ENCODE data around the gene FAM219A. TPM values are rescaled to one million over a fixed set of nuclear protein-coding genes. Genes with fewer than 3 reads are reported as not detected.
"Not testable (repeated sequence)": the region's sequence is repeated elsewhere in the genome, so short reads cannot be mapped to it uniquely, and the experiment has no call there.

FAM219A gene
- polyA plus RNA-seq, 2 donors, result 4.2 TPM

DNA sequence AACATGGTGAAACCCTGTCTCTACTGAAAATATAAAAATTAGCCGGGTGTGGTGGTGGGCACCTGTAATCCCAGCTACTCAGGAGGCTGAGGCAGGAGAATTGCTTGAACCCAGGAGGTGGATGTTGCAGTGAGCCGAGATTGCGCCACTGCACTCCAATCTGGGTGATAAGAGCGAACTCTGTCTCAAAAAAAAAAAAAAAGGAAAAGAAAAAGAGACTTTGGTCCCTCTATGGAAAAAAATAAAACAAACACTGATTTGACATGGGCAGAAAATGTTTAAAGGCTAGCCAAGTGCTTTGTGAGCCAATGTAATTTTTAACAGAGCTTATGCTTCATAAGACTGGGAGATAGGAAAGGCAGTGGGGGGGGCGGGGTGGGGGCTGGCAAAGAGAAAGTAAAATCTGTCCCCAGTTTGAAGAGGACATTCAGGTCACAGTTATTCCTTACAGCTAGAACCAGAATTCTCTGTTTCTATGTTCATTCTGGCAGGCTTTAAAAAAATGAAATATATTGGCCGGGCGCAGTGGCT is 106.2 kb downstream of the FAM219A start:
- H3K4me1 ChIP-seq (ENCODE audit: control insufficient read depth in 2 of 2, insufficient read depth in 2 of 2, low read length in 1 of 2); H3K9me3 ChIP-seq (ENCODE audit: control insufficient read depth in 2 of 2, insufficient read depth in 1 of 2, low read depth in 1 of 2, low read length in 1 of 2); H3K4me3 ChIP-seq (ENCODE audit: low read depth in 1 of 2, low read length in 2 of 2); H3K27ac ChIP-seq (ENCODE audit: low read depth in 2 of 2, low read length in 1 of 2); H3K36me3 ChIP-seq (ENCODE audit: control insufficient read depth in 2 of 2, insufficient read depth in 2 of 2, low read length in 1 of 2); H3K27me3 ChIP-seq (ENCODE audit: control insufficient read depth in 1 of 2, insufficient read depth in 2 of 2, low read length in 2 of 2): not testable (repeated sequence)
- WGBS, 2 donors, result 76 to 92% methylated on average over 7 of the region's 7 CpGs

DNA sequence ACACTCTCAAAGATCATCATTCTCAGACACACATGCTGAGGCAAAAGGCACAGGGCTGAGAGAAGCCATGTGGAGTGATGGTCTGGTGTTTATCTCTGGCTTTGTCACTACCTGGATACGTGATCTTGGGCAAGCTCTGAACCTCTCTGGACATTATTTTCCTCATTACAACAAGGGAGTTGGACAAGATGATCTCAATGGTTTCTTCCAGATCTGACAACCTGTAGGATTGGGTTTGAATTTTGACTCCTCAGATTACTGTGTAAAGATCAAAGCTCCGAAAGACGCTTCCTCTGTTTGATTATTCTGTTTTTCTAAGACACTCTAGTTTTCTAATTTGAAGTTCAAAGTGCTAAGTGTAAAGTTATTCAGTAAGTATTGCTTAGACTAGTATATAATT is 109.0 kb downstream of the FAM219A start:
- Histone ChIP-seq H3K27ac (ENCODE audit: low read depth in 2 of 2, low read length in 1 of 2) (no peak overlapping the region), H3K27me3 (ENCODE audit: control insufficient read depth in 1 of 2, insufficient read depth in 2 of 2, low read length in 2 of 2) (no peaks in the 10 kb centered on the region), H3K4me3 (ENCODE audit: low read depth in 1 of 2, low read length in 2 of 2) (no peak overlapping the region), H3K9me3 (ENCODE audit: control insufficient read depth in 2 of 2, insufficient read depth in 1 of 2, low read depth in 1 of 2, low read length in 1 of 2) (no peaks in the 10 kb centered on the region), H3K36me3 (ENCODE audit: control insufficient read depth in 2 of 2, insufficient read depth in 2 of 2, low read length in 1 of 2) (peaks cover 0 to 3% of the 10 kb centered on the region in 2 donors), H3K4me1 (ENCODE audit: control insufficient read depth in 2 of 2, insufficient read depth in 2 of 2, low read length in 1 of 2) (no peaks in the 10 kb centered on the region)
- 94 to 95% methylated on average over 3 of the region's 3 CpGs for WGBS, 2 donors

Other genes starting within 250 kb of the FAM219A start
- gene KIF24, start 129.3 kb downstream of the FAM219A start, polyA plus RNA-seq, result 1 to 10 TPM in 1 of 2 donors, under 1 TPM in 1; 0.90 to 1.0 TPM
- 10 to 100 TPM; 17.3 to 35.2 TPM for gene NUDT2, start 129.0 kb downstream of the FAM219A start, polyA plus RNA-seq
- gene MYORG, start 81.7 kb downstream of the FAM219A start, polyA plus RNA-seq, result 1 to 10 TPM; 2.5 to 3.6 TPM
- not detected for gene DNAI1, start 235 bp upstream of the FAM219A start, polyA plus RNA-seq
- gene ENHO, start 64.4 kb upstream of the FAM219A start, polyA plus RNA-seq, result under 1 TPM; 0.31 to 0.39 TPM
- under 1 TPM; 0.22 to 0.54 TPM for gene CNTFR, start 131.2 kb upstream of the FAM219A start, polyA plus RNA-seq
- gene RPP25L, start 153.5 kb upstream of the FAM219A start, polyA plus RNA-seq, result 10 to 100 TPM; 23.0 to 32.2 TPM
- gene DCTN3, start 161.9 kb upstream of the FAM219A start, polyA plus RNA-seq, result 100 to 1,000 TPM in 1 of 2 donors, 10 to 100 TPM in 1; 44.4 to 112 TPM
- not detected for gene ARID3C, start 170.5 kb upstream of the FAM219A start, polyA plus RNA-seq
- gene SIGMAR1, start 179.2 kb upstream of the FAM219A start, polyA plus RNA-seq, result 10 to 100 TPM; 42.1 to 68.5 TPM
- gene GALT, start 188.1 kb upstream of the FAM219A start, polyA plus RNA-seq, result 10 to 100 TPM; 16.6 to 27.3 TPM
- 10 to 100 TPM in 1 of 2 donors, 1 to 10 TPM in 1; 7.1 to 10.7 TPM for gene IL11RA, start 193.6 kb upstream of the FAM219A start, polyA plus RNA-seq
- gene CCL27, start 204.1 kb upstream of the FAM219A start, polyA plus RNA-seq, result under 1 TPM; 0.16 to 0.58 TPM
- gene CCL19, start 232.7 kb upstream of the FAM219A start, polyA plus RNA-seq, result 10 to 100 TPM in 1 of 2 donors, 1 to 10 TPM in 1; 2.2 to 10.5 TPM